ENCODE results near the gene FRAS1.

The FRAS1 gene

GRCh38 chr4:78527103-78527502, 470.0 kb downstream of the FRAS1 start:
- no peak overlapping the region for H3K4me3 ChIP-seq (ENCODE audit: low read depth in 1 of 2, low read length in 2 of 2)
- no peak overlapping the region for H3K9ac ChIP-seq (ENCODE audit: low read depth, low read length)
- DNase-seq (no peak), ATAC-seq (ENCODE audit: insufficient read depth, low read depth) (no peak)
- H4K20me1 ChIP-seq (ENCODE audit: insufficient read depth, low read length), result no peaks in the 10 kb centered on the region
- TF ChIP-seq CTCF (IDR thresholded peaks at IDR 0.05; ENCODE audit: borderline replicate concordance, extremely low read depth, low read length, poor library complexity, severe bottlenecking), result no peak
- H3K36me3 ChIP-seq (ENCODE audit: insufficient read depth, low read length), result no peaks in the 10 kb centered on the region
- no peaks in the 10 kb centered on the region for H3K27me3 ChIP-seq (ENCODE audit: insufficient read depth, low read length, poor library complexity)
- H3K27ac ChIP-seq (ENCODE audit: low read length), result no peak overlapping the region
- no peak overlapping the region for H3K4me2 ChIP-seq (ENCODE audit: insufficient read depth, low read length)
- no peaks in the 10 kb centered on the region for H3K79me2 ChIP-seq (ENCODE audit: insufficient read depth, low read length)
- no peaks in the 10 kb centered on the region for H3K9me3 ChIP-seq (ENCODE audit: insufficient read depth, low read length, severe bottlenecking)
- no peak overlapping the region for H2AFZ ChIP-seq (ENCODE audit: low read depth, low read length)
- no peaks in the 10 kb centered on the region for H3K4me1 ChIP-seq (ENCODE audit: insufficient read depth, low read length)

- no peak overlapping the region for H2AFZ ChIP-seq (ENCODE audit: low read depth, low read length)
- H3K4me2 ChIP-seq (ENCODE audit: insufficient read depth, low read length), result no peak overlapping the region
- H3K27ac ChIP-seq (ENCODE audit: low read length), result no peak overlapping the region
- no peaks in the 10 kb centered on the region for H3K9me3 ChIP-seq (ENCODE audit: insufficient read depth, low read length, severe bottlenecking)
- TF ChIP-seq CTCF (IDR thresholded peaks at IDR 0.05; ENCODE audit: borderline replicate concordance, extremely low read depth, low read length, poor library complexity, severe bottlenecking), result no peak
- no peak for TF ChIP-seq EZH2 (IDR thresholded peaks at IDR 0.05; ENCODE audit: borderline replicate concordance, low read depth, low read length, severe bottlenecking)
- no peaks in the 10 kb centered on the region for H3K36me3 ChIP-seq (ENCODE audit: insufficient read depth, low read length)
- no peak for DNase-seq
- no peaks in the 10 kb centered on the region for H3K27me3 ChIP-seq (ENCODE audit: insufficient read depth, low read length, poor library complexity)
- no peak overlapping the region for H3K9ac ChIP-seq (ENCODE audit: low read depth, low read length)
- H3K79me2 ChIP-seq (ENCODE audit: insufficient read depth, low read length), result no peaks in the 10 kb centered on the region
- no peak for ATAC-seq (ENCODE audit: insufficient read depth, low read depth)
- H3K4me1 ChIP-seq (ENCODE audit: insufficient read depth, low read length), result no peaks in the 10 kb centered on the region
- no peaks in the 10 kb centered on the region for H4K20me1 ChIP-seq (ENCODE audit: insufficient read depth, low read length)
- no peak overlapping the region for H3K4me3 ChIP-seq (ENCODE audit: low read depth in 1 of 2, low read length in 2 of 2)
Observed at GRCh38 chr4:78527555-78527954, 470.4 kb downstream of the FRAS1 start.

- TF ChIP-seq EZH2 (IDR thresholded peaks at IDR 0.05; ENCODE audit: borderline replicate concordance, low read depth, low read length, severe bottlenecking) (no peak), CTCF (IDR thresholded peaks at IDR 0.05; ENCODE audit: borderline replicate concordance, extremely low read depth, low read length, poor library complexity, severe bottlenecking) (no peak)
- H3K4me1 ChIP-seq (ENCODE audit: insufficient read depth, low read length), result no peaks in the 10 kb centered on the region
- no peaks in the 10 kb centered on the region for H3K36me3 ChIP-seq (ENCODE audit: insufficient read depth, low read length)
- no peak overlapping the region for H3K4me2 ChIP-seq (ENCODE audit: insufficient read depth, low read length)
- no peak overlapping the region for H2AFZ ChIP-seq (ENCODE audit: low read depth, low read length)
- ATAC-seq (ENCODE audit: insufficient read depth, low read depth), result no peak
- no peak overlapping the region for H3K4me3 ChIP-seq (ENCODE audit: low read depth in 1 of 2, low read length in 2 of 2)
- H3K79me2 ChIP-seq (ENCODE audit: insufficient read depth, low read length), result no peaks in the 10 kb centered on the region
- no peak overlapping the region for H3K27ac ChIP-seq (ENCODE audit: low read length)
- H4K20me1 ChIP-seq (ENCODE audit: insufficient read depth, low read length), result no peaks in the 10 kb centered on the region
- H3K27me3 ChIP-seq (ENCODE audit: insufficient read depth, low read length, poor library complexity), result no peaks in the 10 kb centered on the region
- no peaks in the 10 kb centered on the region for H3K9me3 ChIP-seq (ENCODE audit: insufficient read depth, low read length, severe bottlenecking)
- DNase-seq, result no peak
- no peak overlapping the region for H3K9ac ChIP-seq (ENCODE audit: low read depth, low read length)
Observed at GRCh38 chr4:78528327-78528726, 471.2 kb downstream of the FRAS1 start.

GRCh38 chr4:78529569-78530209, 472.6 kb downstream of the FRAS1 start:
- no peak overlapping the region for H3K4me2 ChIP-seq (ENCODE audit: insufficient read depth, low read length)
- no peaks in the 10 kb centered on the region for H3K4me1 ChIP-seq (ENCODE audit: insufficient read depth, low read length)
- H3K79me2 ChIP-seq (ENCODE audit: insufficient read depth, low read length), result no peaks in the 10 kb centered on the region
- H2AFZ ChIP-seq (ENCODE audit: low read depth, low read length), result no peak overlapping the region
- H4K20me1 ChIP-seq (ENCODE audit: insufficient read depth, low read length), result no peaks in the 10 kb centered on the region
- H3K4me3 ChIP-seq (ENCODE audit: low read depth in 1 of 2, low read length in 2 of 2), result no peak overlapping the region
- ATAC-seq (ENCODE audit: insufficient read depth, low read depth) (no peak), DNase-seq (no peak)
- TF ChIP-seq CTCF (IDR thresholded peaks at IDR 0.05; ENCODE audit: borderline replicate concordance, extremely low read depth, low read length, poor library complexity, severe bottlenecking), result no peak
- no peak for TF ChIP-seq EZH2 (IDR thresholded peaks at IDR 0.05; ENCODE audit: borderline replicate concordance, low read depth, low read length, severe bottlenecking)
- no peak overlapping the region for H3K27ac ChIP-seq (ENCODE audit: low read length)
- no peaks in the 10 kb centered on the region for H3K9me3 ChIP-seq (ENCODE audit: insufficient read depth, low read length, severe bottlenecking)
- H3K9ac ChIP-seq (ENCODE audit: low read depth, low read length), result no peak overlapping the region
- no peaks in the 10 kb centered on the region for H3K36me3 ChIP-seq (ENCODE audit: insufficient read depth, low read length)
- H3K27me3 ChIP-seq (ENCODE audit: insufficient read depth, low read length, poor library complexity), result no peaks in the 10 kb centered on the region

Measured in DND-41 (cell line).